GM23338 (cell line): ENCODE results near the gene ANKRD11. TPM values are rescaled to one million over a fixed set of nuclear protein-coding genes. Genes with fewer than 3 reads are reported as not detected.
A peak's percentile ranks its signal among the peaks of the same experiment; 100 is the strongest.

Source experiments
- ATAC-seq: fragments of 200-7000 bp; cut with Tn5 transposase; 3 replicates; pipeline ENCODE4 v1.9.1; 2020
- DNase-seq: peaks from one replicate; pipeline ENCODE4 v3.0.0-alpha.2; 2015; ENCODE audit warnings: low spot score
- H2AFZ ChIP-seq: fragments of 200-600 bp; sonication (generic); 2 replicates; pipeline ENCODE4 v1.8.0; 2016; ENCODE audit warnings: antibody characterized with exemption, mild to moderate bottlenecking, moderate library complexity
- H3F3A ChIP-seq: fragments of 200-600 bp; sonication (generic); replicated peaks from 2 replicates; pipeline ENCODE4 v1.8.0; 2017; ENCODE audit warnings: antibody characterized with exemption, mixed run types, low read depth
- H3K27ac ChIP-seq: fragments of 200-600 bp; sonication (generic); 2 replicates; pipeline ENCODE4 v1.6.1; 2016; ENCODE audit warnings: low read depth
- H3K27me3 ChIP-seq: fragments of 200-600 bp; sonication (generic); 2 replicates; pipeline ENCODE4 v1.8.0; 2016; ENCODE audit warnings: mild to moderate bottlenecking, mixed run types, moderate library complexity; ENCODE audit not compliant: insufficient read depth
- H3K36me3 ChIP-seq: fragments of 200-600 bp; sonication (generic); 2 replicates; pipeline ENCODE4 v1.8.0; 2016; ENCODE audit warnings: mild to moderate bottlenecking; ENCODE audit not compliant: insufficient read depth
- H3K4me1 ChIP-seq: fragments of 200-600 bp; sonication (generic); 2 replicates; pipeline ENCODE4 v1.8.0; 2016; ENCODE audit warnings: mild to moderate bottlenecking, moderate library complexity; ENCODE audit not compliant: insufficient read depth
- H3K4me2 ChIP-seq: fragments of 200-600 bp; sonication (generic); 2 replicates; pipeline ENCODE4 v1.7.1; 2017; ENCODE audit warnings: mixed run types
- H3K4me3 ChIP-seq: fragments of 200-600 bp; sonication (generic); 2 replicates; pipeline ENCODE4 v1.6.1; 2016; ENCODE audit warnings: mixed run types
- H3K79me2 ChIP-seq: fragments of 200-600 bp; sonication (generic); replicated peaks from 2 replicates; pipeline ENCODE4 v1.8.0; 2017; ENCODE audit warnings: mild to moderate bottlenecking; ENCODE audit not compliant: insufficient read depth
- H3K9me2 ChIP-seq: fragments of 200-600 bp; sonication (generic); 2 replicates; pipeline ENCODE4 v1.8.0; 2017; ENCODE audit not compliant: insufficient read depth
- H4K20me1 ChIP-seq: fragments of 200-600 bp; sonication (generic); replicated peaks from 2 replicates; pipeline ENCODE4 v1.8.0; 2017; ENCODE audit warnings: mild to moderate bottlenecking; ENCODE audit not compliant: insufficient read depth
- H3K27ac Mint-ChIP-seq: 2 replicates; pipeline ENCODE4 v1.8.0; 2020; ENCODE audit warnings: inconsistent platforms, mild to moderate bottlenecking, moderate library complexity, mixed read lengths
- H3K27me3 Mint-ChIP-seq: 3 replicates; pipeline ENCODE4 v1.8.0; 2022; ENCODE audit warnings: low read depth, mild to moderate bottlenecking, moderate library complexity, mixed read lengths, inconsistent platforms; ENCODE audit not compliant: insufficient read depth, poor library complexity
- H3K36me3 Mint-ChIP-seq: 3 replicates; pipeline ENCODE4 v1.8.0; 2021; ENCODE audit warnings: low read depth, mild to moderate bottlenecking, inconsistent platforms, moderate library complexity, mixed read lengths
- H3K4me1 Mint-ChIP-seq: 3 replicates; pipeline ENCODE4 v1.8.0; 2020; ENCODE audit warnings: mild to moderate bottlenecking, inconsistent platforms, mixed read lengths
- H3K4me3 Mint-ChIP-seq: 3 replicates; pipeline ENCODE4 v1.8.0; 2021; ENCODE audit warnings: moderate library complexity, mild to moderate bottlenecking, inconsistent platforms, mixed read lengths
- H3K9me3 Mint-ChIP-seq: 3 replicates; pipeline ENCODE4 v1.8.0; 2020; ENCODE audit warnings: moderate library complexity, mild to moderate bottlenecking, inconsistent platforms, mixed read lengths
- CREB1 ChIP-seq: fragments of 250-450 bp; sonication (Bioruptor Pico); IDR thresholded peaks from 2 replicates; pipeline ENCODE4 v1.5.0; 2020; ENCODE audit warnings: low read depth, mild to moderate bottlenecking, moderate library complexity
- CTCF ChIP-seq, 2 experiments: fragments of 200-600 bp in 1 of 2; sonication (generic) in 1 of 2; conservative IDR thresholded peaks; 2 replicates each; pipeline versions ENCODE4 v1.5.1 to v1.6.1; 2016 to 2017; ENCODE audit warnings: antibody characterized with exemption in 2 of 2, low read depth in 2 of 2, mild to moderate bottlenecking in 2 of 2, moderate library complexity in 1 of 2
- ETS1 ChIP-seq: IDR thresholded peaks from 2 replicates; pipeline ENCODE4 v1.6.1; 2016; ENCODE audit warnings: antibody characterized with exemption
- EZH2 ChIP-seq: fragments of 200-600 bp; sonication (generic); IDR thresholded peaks from one replicate; pipeline ENCODE4 v1.8.0; 2017; ENCODE audit warnings: antibody characterized with exemption, mild to moderate bottlenecking, low read depth; ENCODE audit not compliant: unreplicated experiment
- EZH2phosphoT487 ChIP-seq: fragments of 200-600 bp; sonication (generic); IDR thresholded peaks from one replicate; pipeline ENCODE4 v1.8.1; 2018; ENCODE audit warnings: antibody characterized with exemption; ENCODE audit not compliant: unreplicated experiment
- JUNB ChIP-seq: IDR thresholded peaks from one replicate; pipeline ENCODE4 v1.6.1; 2016; ENCODE audit warnings: antibody characterized with exemption; ENCODE audit not compliant: unreplicated experiment
- NANOG ChIP-seq: IDR thresholded peaks from 2 replicates; pipeline ENCODE4 v1.6.1; 2016; ENCODE audit warnings: antibody characterized with exemption, borderline replicate concordance
- POLR2AphosphoS5 ChIP-seq: IDR thresholded peaks from 2 replicates; pipeline ENCODE4 v1.6.1; 2016; ENCODE audit warnings: antibody characterized with exemption, low read depth
- REST ChIP-seq: IDR thresholded peaks from one replicate; pipeline ENCODE4 v1.6.1; 2018; ENCODE audit warnings: antibody characterized with exemption; ENCODE audit not compliant: unreplicated experiment
- STAT1 ChIP-seq: IDR thresholded peaks from one replicate; pipeline ENCODE4 v1.6.1; 2016; ENCODE audit warnings: antibody characterized with exemption; ENCODE audit not compliant: unreplicated experiment
- ZNF331 ChIP-seq: fragments of 250-450 bp; sonication (Bioruptor Pico); IDR thresholded peaks from 2 replicates; pipeline ENCODE4 v1.5.0; 2020; ENCODE audit warnings: low read depth, mild to moderate bottlenecking, moderate library complexity
- polyA plus RNA-seq: library from polyadenylated mRNA; unstranded; fragments of >200 nt; fragmentation: Nextera tagmentation; extraction: Ambion mirVana; gene quantifications from 2 replicates; pipeline ENCODE4 v1.2.1, GENCODE V29; 2016
- total RNA-seq: library from RNA; depleted of rRNA; stranded (reverse); fragments of >200 nt; shearing (Covaris generic); gene quantifications from 2 replicates; pipeline ENCODE4 v1.2.3, GENCODE V29; 2014

ANKRD11 gene
- total and polyA plus RNA-seq, 2 experiments from 2014 or later: 130 to 159 TPM

- TF ChIP-seq CTCF (conservative IDR thresholded peaks at IDR 0.05; ENCODE audit: low read depth in 2 of 2) (no peak), NANOG (no peak)
Measured at GRCh38 chr16:89222931-89223330, 267.4 kb downstream of the ANKRD11 start (continued).

GRCh38 chr16:89221604-89222003 lies 268.8 kb downstream of the ANKRD11 start:
- Histone ChIP-seq H3K4me2 (no peak overlapping the region), H3K4me1 (peaks cover 11% of the 10 kb centered on the region), H3K27ac (no peak overlapping the region), H3K9me2 (no peaks in the 10 kb centered on the region), H3F3A (peaks cover 6% of the 10 kb centered on the region; the same call in 1 of the 2 replicates), H3K36me3 (peaks cover 14% of the 10 kb centered on the region), H2AFZ (no peak overlapping the region), H3K4me3 (no peak overlapping the region), H4K20me1 (peaks cover 3% of the 10 kb centered on the region; the same call in 1 of the 2 replicates), H3K27me3 (no peaks in the 10 kb centered on the region), H3K79me2 (peaks cover 16% of the 10 kb centered on the region)
- TF ChIP-seq STAT1 (no peak), POLR2AphosphoS5 (no peak)
- no peak overlapping the region for H3K4me3 Mint-ChIP-seq
- H3K4me1 Mint-ChIP-seq: peaks cover under 1% of the 10 kb centered on the region; the same call in 2 of the 3 replicates
- peaks cover 43% of the 10 kb centered on the region for H3K36me3 Mint-ChIP-seq
- peaks cover 8% of the 10 kb centered on the region for H3K27me3 Mint-ChIP-seq
- peaks cover 5% of the 10 kb centered on the region; the same call in 2 of the 3 replicates for H3K9me3 Mint-ChIP-seq
- no peak overlapping the region for H3K27ac Mint-ChIP-seq
- DNase-seq: no peak
- ATAC-seq: no peak

- DNase-seq: no peak
- TF ChIP-seq ZNF331 (CRISPR knock-in tag): no peak
- TF ChIP-seq ETS1: no peak
- no peak for TF ChIP-seq CREB1 (CRISPR knock-in tag)
- TF ChIP-seq EZH2: no peak
- no peak for TF ChIP-seq CTCF (conservative IDR thresholded peaks at IDR 0.05; ENCODE audit: low read depth in 2 of 2)
- TF ChIP-seq NANOG: no peak
- no peak for TF ChIP-seq EZH2phosphoT487
- no peak for TF ChIP-seq REST
- TF ChIP-seq JUNB: no peak
Measured at GRCh38 chr16:89219365-89219764, 271.0 kb downstream of the ANKRD11 start.

More at GRCh38 chr16:89219365-89219764, 271.0 kb downstream of the ANKRD11 start:
- H3K27me3 ChIP-seq: no peaks in the 10 kb centered on the region
- H2AFZ ChIP-seq: no peak overlapping the region
- no peak for ATAC-seq
- H3K4me1 Mint-ChIP-seq: peaks cover 4% of the 10 kb centered on the region; the same call in 2 of the 3 replicates
- H3K27ac Mint-ChIP-seq: no peak overlapping the region
- H3K4me3 Mint-ChIP-seq: peak overlapping the region; percentile 62; the same call in 2 of the 3 replicates
- peaks cover 6% of the 10 kb centered on the region; the same call in 1 of the 2 replicates for H3F3A ChIP-seq
- peaks cover 4% of the 10 kb centered on the region for H3K36me3 ChIP-seq
- H3K36me3 Mint-ChIP-seq: peaks cover 21% of the 10 kb centered on the region
- H3K27ac ChIP-seq: no peak overlapping the region
- peaks cover 11% of the 10 kb centered on the region for H3K4me1 ChIP-seq
- H3K9me3 Mint-ChIP-seq: no peaks in the 10 kb centered on the region
- H3K4me2 ChIP-seq: no peak overlapping the region
- peaks cover 16% of the 10 kb centered on the region for H3K79me2 ChIP-seq
- peaks cover 3% of the 10 kb centered on the region; the same call in 1 of the 2 replicates for H4K20me1 ChIP-seq
- no peaks in the 10 kb centered on the region for H3K9me2 ChIP-seq
- no peak overlapping the region for H3K4me3 ChIP-seq
- peaks cover 7% of the 10 kb centered on the region for H3K27me3 Mint-ChIP-seq
